ENCODE data around the gene HS3ST5.

Gene HS3ST5

DNA sequence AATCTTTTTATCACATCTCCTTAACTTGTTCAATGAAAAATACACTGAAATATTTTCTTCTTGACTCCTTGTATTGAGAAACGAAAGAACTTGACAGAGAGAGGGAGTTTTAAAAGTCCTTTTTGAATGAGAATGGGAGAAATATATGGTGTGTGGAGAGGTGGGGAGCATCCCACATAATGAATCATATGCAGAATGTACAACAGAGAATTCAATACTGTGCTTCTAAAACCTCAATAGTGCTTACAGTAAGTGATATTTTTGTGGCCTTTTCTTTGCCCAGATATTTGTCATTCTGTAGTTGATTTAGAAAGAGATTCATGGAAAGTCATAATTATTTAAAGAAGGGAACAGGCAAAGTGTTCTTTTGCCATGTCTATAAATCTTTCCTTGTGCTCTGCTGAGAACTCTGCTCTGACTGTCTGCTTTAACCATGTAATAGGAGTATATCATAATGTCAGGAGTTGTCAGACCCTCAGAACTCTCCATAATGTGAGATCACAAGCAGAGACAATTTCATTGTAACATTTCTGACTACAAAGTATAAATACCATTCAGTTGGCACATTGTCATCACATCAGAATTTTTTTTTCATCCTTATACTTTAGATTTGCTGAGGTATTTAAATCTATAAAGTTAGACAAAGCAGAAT lies 32.8 kb upstream of the HS3ST5 start:
- TF ChIP-seq, protein P1, sequence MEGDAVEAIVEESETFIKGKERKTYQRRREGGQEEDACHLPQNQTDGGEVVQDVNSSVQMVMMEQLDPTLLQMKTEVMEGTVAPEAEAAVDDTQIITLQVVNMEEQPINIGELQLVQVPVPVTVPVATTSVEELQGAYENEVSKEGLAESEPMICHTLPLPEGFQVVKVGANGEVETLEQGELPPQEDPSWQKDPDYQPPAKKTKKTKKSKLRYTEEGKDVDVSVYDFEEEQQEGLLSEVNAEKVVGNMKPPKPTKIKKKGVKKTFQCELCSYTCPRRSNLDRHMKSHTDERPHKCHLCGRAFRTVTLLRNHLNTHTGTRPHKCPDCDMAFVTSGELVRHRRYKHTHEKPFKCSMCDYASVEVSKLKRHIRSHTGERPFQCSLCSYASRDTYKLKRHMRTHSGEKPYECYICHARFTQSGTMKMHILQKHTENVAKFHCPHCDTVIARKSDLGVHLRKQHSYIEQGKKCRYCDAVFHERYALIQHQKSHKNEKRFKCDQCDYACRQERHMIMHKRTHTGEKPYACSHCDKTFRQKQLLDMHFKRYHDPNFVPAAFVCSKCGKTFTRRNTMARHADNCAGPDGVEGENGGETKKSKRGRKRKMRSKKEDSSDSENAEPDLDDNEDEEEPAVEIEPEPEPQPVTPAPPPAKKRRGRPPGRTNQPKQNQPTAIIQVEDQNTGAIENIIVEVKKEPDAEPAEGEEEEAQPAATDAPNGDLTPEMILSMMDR (IDR thresholded peaks at IDR 0.05; ENCODE audit: low read depth, low read length) = no peak
- DNase-seq (ENCODE audit: extremely low read depth, low read depth) = no peak

DNA sequence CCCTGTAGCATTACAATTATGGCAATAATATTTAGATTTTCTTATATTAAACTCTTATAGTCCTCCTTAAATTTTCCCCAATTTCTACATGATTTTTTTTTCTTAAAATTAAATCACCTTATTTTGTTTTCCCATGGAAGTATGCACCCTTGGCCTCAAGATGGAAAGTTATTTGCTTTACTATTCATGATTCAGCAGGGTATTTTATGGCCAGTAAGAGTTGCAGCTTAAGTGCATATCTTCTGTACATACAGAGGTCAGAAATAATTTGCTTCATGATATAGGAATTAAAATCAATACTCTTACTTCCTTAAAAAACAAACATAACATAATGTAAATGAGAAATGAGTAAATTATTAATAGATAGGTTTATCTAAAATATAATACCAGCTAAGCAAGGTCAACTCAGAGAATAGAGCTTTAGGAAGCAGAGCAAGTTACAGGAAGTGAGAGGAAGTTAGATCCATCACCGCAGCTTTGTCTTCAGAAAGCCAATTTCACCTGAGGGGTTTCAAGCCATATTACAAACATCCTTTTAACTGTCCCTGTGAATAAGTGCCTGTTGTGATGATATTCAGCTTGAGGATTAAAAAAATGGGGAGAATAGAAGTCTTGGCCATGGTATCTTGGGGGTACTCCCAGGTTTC lies 24.6 kb upstream of the HS3ST5 start:
- TF ChIP-seq, protein P1 (IDR thresholded peaks at IDR 0.05; ENCODE audit: low read depth, low read length) = no peak
- DNase-seq (ENCODE audit: extremely low read depth, low read depth) = no peak

DNA sequence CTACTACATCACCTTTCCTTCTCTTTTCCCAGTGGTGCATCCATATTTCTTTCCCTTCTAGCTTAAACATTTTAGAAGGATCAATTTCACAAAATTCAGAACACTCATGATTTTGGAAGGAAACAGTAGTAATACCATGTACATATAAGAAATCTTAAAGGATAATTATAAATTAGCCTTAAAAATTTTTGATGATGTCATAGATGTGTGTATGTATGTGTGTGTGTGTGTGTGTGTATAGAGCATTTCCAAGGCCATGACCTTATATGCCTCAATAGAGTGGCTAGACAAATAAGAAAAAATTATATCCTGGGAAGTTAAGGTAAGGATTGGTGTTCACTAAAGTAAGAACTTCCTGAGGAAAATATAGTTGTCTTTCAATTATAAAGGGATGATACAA lies 24.1 kb upstream of the HS3ST5 start:
- DNase-seq (ENCODE audit: extremely low read depth, low read depth) = no peak
- TF ChIP-seq, protein P1 (IDR thresholded peaks at IDR 0.05; ENCODE audit: low read depth, low read length) = no peak

DNA sequence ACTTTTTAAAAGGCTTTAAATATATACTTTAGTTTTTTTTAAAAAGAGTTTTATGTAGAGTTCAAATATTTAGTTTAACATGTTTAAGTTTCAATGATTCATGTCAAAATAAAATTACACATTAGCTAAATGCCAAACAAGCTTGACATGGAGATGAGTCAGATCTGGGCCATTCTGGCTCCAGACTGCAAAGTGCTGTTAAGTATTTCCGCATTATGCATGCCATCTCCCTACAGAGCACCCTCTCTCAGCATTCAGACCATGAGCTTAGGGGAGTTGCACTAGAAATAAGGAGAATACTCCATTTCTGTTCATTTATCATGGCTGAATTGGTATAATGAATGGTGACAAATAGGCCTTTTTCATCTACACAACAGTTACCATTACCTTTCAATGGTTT lies 21.5 kb upstream of the HS3ST5 start:
- TF ChIP-seq, protein P1 (IDR thresholded peaks at IDR 0.05; ENCODE audit: low read depth, low read length) = no peak
- DNase-seq (ENCODE audit: extremely low read depth, low read depth) = no peak

DNA sequence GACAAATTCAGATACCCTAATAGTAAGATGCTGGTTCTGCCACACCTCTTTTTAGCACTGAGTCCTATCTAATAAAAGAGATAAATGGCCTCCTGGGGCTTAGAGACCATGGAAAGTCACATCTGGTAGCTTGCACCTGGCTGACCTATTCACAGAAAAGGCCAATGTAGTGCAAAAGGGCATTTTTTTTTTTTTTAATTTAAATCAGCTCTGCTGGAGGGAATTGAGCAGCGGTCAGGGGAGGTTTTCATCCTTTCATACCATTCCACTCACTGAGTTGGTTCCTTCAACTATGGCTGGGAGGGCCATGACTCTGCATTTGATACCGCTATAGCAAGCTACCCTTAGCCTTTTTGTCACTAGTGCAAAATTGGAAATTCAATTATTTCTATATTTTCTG lies 20.1 kb upstream of the HS3ST5 start:
- DNase-seq (ENCODE audit: extremely low read depth, low read depth) = no peak
- TF ChIP-seq, protein P1 (IDR thresholded peaks at IDR 0.05; ENCODE audit: low read depth, low read length) = no peak

DNA sequence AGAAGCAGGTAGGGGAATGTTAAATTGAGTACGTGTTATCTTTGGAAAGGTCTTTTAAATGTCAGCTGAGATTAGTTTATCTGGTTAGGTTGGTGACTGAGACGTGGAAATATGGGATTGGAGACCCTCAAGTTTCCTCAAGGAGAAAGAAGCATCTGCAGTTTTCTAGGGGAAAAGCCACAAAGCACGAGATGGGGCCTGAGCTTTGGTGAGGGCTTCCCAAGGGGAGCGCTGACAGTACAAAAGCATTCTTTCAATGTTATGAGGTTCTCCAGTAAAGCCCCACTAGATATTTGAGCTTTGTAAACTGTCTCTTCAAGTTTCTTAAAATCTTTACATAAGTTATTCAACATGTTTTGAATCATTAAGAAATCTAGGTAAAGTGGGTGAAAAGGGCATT lies 19.6 kb upstream of the HS3ST5 start:
- DNase-seq (ENCODE audit: extremely low read depth, low read depth) = no peak
- TF ChIP-seq, protein P1 (IDR thresholded peaks at IDR 0.05; ENCODE audit: low read depth, low read length) = no peak

DNA sequence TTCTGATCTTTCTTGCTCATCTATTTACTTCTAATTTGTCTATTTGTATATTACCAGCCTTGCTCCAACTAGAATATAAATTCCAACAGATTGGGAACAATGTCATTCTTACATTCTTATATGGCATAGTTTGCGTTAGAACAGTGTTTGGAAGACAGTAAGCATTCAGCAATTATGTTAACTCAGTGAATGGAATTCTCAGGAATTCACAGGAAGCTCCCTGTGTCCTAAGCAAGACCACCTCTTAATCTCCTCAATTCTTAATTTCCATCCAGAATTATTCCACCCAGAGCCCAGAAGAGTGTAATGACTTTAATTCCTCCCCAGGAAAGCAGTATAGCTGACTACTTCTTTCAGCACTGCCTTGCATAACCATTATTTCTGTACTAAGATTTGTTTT lies 18.2 kb upstream of the HS3ST5 start:
- TF ChIP-seq, protein P1 (IDR thresholded peaks at IDR 0.05; ENCODE audit: low read depth, low read length) = no peak
- DNase-seq (ENCODE audit: extremely low read depth, low read depth) = no peak

Data from AG09319 (cell line).